Measurements from ENCODE around the gene CDC5L.

Gene CDC5L

DNA sequence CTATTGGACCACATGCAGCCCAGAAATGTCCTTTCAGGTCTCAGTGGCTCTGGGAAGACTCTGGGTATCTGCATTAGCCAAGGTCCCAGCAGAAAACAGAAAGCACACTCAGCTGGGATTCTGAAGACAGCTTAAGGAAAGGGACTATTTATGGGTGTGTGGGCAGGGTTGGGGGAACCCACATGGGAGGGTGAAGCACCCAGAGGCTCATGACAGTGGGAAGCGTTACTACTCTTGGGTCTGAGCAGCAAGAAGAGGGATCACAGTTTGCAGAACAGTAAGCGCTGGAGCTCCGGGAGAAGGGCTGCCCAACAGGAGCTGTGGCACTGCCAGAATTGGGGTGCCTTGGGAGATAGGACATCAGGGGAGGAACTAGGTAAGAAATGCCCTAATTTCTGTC lies 12.4 kb upstream of the CDC5L start:
- no peak for DNase-seq

DNA sequence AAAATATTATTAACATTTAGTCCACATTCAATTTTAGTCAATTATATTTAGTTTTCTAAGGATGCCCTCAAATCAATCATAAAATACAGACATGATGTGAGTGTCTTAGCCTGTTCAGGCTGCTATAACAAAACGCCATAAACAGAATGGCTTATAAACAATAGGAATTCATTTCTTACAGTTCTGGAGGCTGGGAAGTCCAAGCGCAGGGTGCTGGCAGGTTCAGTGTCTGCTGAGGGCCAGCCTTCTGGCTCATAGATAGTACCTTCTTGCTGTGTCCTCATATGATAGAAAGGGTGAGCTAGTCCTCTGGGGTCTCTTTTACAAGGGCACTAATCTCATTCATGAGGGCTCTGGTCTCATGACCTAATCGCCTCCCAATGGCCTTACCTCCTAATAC lies 10.0 kb upstream of the CDC5L start:
- DNase-seq = no peak

DNA sequence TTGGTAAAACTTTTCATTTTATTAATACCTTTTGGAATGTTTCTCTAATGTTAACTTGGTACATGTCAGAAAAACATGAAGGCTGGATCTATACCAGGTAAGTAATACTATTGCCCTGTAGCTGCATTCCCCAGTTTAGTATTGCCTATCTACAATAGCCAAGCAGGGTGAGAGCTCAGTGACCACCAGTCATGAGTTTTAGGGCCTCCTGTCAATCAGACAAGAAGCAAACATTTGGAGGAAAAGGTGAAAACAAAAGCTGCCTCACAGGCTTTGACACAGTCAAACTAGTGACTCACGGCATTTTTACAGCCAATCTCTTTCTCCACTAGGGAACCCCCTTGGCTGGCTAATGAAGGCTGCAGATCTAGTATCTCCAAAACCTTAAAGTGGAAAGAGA lies 9.5 kb upstream of the CDC5L start:
- no peak for DNase-seq

DNA sequence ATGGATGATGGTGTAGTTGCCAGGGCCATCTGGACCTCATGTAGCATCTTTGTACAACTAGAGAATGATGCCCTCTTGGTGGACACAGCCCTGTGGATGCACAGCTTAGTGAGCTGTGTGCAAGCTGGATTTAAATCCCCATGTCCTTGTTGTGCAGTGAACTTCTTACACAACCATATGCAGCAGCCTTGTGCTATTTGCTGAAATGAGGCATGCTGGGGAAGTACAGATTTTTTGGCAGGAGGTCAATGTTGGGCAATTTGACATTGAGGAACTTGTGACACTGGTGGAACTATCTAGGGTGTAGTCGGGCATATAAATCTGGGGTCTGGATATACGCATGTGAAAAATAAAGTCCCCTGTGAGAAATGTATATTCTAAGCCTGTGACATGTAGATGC lies 5.8 kb upstream of the CDC5L start:
- DNase-seq = peak; percentile 98 to 99

DNA sequence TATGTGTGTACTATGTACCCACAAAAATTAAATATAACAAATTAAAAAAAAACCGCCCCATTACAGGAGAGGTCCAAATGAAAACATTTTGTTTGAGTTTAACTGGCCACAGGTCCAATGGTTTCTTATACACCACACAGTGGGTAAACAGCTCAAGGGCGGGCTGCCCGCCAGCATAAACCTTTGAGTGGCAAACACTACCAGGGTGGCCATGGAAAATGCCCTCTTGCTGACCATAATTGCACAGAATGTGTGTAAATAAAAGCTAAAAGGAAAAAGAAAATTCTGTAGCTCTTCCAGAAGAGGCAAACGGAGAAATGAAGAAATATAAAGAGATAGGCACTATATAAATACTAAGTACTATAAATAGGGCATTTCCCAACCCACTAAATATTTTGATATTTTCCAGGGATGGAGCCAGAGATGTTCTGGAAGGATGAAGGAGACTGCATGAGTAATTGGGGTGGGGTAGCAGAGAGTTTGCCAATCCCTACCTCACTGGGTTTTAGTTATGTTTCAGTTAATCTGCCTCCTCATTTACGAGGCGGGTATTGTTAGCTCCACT lies 1.1 kb upstream of the CDC5L start:
- no peak for DNase-seq

DNA sequence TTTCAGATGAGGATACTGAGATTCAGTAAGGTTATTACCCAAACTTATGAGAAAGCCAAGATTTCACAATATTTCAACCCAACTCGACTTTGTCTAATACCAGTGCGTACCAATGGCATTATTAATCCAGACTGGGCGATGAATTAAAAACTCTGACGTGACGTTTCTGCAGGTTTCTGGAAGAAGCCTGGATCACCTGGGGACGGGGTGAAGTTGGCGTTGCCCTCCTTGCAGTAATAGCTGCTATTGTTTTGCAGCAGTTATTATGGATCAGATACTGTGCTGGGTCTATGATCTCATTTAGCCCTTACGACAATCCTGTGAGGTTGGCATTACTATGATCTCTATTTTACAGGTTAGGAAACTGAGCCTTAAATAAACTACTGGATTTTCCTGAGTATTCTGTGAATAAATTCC lies 569 bp upstream of the CDC5L start:
- no peak for DNase-seq

DNA sequence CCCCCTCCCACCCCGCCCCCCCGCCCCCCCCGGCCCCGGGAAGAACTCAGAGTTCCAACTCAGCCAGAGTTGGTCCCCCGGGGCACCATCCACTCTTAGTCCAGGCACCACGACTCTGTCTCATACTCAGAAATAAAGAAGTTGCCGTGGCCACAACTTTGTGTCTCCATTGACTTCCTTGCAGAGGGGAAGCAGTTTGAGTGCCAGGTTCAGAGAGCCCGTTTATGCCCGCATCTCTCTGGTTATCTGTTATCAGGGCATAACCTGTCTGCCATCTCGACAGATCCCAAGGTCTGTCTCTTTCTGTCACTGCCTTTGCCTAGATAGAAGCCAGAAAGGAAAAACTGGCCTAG lies 605 bp downstream of the CDC5L start:
- peak; percentile 51 to 52 for DNase-seq

DNA sequence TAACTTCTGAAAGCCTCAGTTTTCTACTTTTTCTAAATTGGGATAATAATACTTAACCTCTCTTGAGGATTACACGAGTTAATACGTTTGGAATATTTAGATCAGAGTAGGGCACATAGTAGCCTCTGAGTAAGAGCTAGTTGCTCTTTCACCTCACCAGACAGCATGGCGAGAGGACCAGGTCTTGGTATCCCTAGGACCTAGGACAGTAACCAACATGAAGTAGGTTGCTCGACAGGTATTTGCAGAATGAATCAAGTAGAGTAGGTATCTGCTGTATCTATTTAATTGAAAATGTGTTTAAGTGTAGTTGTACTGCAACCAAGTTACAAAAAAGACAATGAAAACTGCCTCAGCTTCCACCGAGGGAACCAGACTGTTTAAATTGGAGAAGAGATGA lies 1.4 kb downstream of the CDC5L start:
- DNase-seq = no peak

DNA sequence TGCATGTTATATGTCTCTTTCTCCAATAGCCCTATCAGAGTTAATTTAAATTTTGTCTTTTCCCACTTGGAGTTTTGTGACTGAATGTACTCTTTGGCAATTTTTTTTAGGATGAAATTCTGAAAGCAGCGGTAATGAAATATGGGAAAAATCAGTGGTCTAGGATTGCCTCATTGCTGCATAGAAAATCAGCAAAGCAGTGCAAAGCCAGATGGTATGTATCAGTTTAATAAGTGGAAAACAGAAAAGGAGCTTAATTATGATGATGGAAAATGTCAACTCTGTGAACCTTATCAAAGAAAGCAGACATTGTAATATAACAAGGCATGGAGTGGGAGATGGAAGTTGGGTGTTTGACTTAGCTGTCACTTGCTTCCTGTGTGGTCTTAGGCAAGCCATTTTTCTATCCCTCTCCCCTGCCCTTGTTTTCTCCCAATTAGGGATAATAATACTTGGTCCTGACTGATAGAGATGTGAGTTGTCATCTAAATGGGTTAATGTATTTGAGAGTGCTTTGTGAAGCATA lies 2.7 kb downstream of the CDC5L start:
- no peak for DNase-seq

DNA sequence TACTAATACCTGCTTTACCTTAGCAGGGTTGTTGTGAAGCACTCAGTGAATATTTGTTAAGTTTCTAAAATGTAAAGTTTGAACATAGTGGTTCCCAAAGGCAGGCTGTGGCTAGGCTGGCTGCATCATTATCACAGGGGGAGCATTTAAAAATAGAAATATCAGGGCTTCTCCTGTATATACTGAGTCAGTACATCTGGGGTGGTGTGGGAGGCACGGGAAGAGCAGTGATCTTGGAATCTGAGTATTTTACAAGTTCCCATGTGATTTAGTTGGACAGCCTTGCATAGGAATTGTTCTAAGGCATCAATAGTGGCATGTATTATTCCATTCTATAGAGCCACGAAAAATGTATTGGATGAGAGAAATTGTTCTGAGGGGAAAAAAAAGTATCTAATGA lies 8.0 kb downstream of the CDC5L start:
- DNase-seq = no peak

DNA sequence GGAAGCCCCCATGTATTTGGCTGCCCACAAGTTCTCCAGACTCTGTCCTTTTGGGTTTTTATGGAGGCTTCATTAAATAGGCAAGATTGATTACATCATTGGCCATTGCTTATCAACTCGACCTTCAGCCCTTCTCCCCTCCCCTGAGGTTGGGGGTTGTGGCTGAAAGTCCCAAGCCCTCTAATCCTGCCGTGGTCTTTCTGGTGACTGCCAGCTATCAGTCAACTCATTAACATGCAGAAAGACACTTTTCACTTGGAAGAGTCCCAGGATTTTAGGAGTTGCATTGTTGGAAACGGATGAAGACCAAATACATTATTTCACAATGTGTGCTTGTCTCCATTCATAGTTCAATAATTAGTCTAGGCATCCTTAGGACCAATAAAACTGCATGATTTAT lies 9.5 kb downstream of the CDC5L start:
- no peak for DNase-seq

DNA sequence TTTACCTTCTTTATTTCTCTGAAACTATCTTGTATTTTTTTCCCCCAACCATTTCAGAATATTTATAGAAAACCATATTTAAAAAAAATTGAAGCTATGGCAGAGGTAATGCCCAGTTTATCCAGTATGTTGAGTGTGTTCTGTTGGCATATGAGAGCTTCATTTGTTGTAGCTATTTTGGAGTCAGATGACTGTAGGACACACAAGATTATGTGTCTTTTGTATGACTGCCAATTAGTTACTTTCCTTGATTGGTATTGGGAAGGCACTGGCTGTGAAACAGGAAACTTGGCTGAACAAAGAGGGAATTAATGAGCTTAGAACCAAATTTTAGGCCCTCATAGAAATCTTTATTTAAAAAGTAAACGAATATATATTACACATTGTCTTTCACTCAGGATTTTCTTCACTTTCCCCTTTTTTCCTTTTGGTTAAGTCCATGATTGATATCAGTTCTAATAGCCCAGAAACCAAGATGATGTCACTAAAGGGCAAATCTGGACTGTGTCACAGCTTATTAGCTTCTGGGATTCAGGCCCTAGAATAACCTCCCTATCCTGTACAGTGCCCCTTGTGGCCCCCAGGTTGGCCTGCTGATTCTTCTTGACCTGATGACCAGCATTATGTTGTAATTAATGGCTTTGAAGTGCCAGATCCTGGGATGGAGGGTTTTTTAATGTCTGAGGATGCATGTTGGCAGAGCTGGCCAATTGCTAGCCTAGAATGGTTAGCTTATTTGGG lies 10.1 kb downstream of the CDC5L start:
- DNase-seq = no peak

DNA sequence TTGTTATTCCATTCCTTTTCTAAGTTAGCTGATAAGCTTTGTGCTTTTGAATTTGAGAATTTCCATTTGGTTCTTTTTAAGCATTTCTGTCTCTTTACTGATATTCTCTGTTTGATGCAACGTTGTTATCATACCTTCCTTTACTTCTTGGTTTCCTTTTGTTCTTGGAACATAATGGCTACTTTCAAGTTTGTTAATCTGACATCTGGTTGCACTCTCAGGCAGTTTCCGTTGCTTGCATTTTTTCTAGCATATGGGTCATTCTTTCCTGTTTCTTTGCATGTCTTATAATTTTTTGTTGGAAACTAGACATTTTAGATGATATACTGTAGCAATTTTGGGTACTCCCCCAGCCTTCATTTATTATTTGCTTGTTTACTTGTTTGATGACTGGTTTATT lies 12.5 kb downstream of the CDC5L start:
- no peak for DNase-seq

DNA sequence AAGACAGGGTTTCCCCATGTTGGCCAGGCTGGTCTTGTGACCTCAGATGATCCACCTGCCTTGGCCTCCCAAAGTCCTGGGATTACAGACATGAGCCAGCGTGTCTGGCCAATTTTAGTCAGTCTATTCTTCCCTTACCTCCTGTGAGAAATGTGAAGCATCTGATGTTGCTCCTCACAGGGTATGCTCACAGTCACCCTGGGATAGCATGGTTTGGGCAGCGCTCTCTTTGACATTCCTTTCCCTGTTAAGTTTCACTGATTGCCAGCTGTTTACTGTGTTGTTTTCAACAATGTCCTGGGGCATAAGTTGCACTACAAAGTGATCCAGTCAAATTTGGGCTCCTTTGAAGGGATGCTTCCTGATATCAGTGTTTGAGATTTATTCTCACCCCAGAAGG lies 13.1 kb downstream of the CDC5L start:
- no peak for DNase-seq

DNA sequence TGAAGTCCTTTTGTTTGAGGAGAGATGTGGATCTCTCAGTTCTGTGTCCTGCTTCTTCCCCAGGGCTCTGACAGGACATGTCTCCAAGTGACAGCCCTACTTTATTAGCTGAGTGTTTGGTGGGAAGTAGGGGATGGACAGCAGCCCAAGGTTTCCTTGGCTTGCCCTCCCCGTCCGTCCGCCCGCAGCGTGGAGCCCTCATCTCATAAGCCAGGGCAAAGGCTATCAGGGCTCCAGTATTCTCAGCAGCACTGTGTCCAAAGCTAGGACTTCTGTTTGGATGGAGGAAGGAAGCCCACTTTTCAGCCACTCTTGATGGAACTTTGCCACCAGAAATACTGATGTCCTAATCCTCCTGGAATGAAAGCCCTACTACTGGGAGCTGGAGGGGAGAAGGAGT lies 13.6 kb downstream of the CDC5L start:
- DNase-seq = no peak

DNA sequence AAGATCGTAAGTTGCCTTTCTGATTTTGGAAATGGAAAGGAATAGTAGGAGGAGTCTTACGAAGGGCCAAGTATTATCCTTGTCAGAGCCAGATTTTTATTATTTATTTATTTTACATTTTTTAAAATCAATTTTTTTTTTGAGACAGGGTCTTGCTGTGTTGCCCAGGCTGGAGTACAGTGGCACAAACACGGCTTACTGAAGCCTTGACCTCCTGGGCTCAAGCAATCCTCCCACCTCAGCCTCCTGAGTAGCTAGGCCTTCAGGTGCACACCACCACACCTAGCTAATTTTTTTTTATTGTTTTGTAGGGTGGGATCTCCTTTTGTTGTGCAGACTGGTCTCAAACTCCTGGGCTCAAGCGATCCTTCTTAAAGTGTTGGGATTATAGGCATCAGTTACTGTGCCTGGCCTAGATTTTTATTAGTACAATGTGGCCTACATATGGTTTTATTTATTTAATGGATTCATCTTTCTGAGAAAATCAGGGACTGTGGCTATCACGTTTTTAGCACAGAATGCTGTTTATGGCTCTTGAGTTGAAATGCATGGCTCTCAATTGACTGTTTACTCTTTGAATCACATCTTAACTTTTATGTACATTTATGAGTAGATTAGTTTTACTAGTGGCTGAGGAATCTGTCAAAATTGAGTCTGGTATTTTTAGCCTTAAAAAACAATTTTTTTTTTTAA lies 16.7 kb downstream of the CDC5L start:
- DNase-seq = no peak

DNA sequence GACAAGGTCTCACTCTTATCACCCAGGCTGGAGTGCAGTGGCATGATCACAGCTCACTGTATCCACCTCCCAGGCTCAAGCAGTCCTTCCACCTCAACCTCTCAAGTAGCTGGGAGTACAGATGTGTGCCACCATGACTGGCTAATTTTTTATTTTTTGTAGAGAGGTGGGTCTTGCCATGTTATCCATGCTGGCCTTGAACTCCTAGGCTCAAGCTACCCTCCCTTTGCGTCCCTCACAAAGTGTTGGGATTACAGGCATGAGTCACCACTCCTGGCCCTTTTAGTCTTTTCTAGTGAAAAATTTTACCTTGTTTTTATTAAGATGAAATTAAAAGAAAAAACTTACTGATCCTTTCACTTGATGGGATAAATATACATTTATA lies 17.2 kb downstream of the CDC5L start:
- no peak for DNase-seq

DNA sequence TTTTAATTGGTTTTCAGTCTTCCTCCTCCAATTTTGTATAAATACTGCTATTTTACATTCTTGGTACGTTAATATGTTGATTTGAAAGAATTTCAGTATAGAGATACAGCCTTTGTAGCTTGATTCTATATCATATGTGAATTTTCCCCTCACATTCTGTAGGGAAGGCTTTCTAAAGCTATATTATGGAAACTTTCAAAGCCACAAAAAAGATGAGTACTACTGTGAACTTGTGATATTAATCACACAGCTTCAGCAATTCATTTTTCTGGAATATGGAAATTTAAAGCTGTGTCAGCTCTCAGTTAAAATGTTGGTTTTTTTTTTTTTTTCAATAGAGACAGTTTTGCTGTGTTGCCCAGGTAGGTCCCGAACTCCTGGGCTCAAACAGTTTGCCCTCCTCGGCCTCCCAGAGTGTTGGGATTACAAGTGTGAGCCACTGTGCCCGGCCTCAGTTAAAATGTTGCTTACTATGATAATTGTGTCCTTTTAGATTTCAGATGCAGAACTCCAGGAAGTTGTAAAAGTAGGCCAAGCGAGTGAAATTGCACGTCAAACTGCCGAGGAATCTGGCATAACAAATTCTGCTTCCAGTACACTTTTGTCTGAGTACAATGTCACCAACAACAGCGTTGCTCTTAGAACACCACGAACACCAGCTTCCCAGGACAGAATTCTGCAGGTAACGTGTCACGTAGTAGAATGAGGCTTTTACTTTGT lies 20.6 kb downstream of the CDC5L start:
- DNase-seq = no peak

DNA sequence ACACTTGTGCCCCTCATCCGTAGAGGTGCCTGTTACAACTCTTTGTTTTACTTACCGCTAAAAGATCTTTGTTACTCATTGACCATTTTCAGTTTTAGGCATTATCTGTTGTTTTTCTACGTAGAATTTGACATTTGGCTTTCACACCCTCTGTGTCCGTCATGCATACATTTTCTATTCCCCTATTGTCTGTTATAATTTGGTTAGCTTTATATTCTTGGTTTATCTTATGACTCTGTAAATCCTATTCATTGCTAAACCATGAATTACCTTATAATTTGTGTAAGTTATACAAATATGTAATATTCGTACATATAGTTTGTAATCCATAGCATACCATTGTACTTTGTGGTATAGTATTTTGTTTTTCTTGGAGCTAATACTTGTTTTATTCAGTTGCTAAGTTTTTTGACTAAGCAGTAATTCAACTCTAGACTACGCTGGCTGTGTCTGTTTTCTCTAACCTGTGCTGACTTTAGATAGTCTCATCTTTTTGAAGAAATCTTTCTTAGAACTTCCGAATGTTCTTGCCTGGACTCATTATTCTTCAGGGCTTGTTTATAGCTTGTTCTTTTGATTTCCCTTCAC lies 21.8 kb downstream of the CDC5L start:
- no peak for DNase-seq

DNA sequence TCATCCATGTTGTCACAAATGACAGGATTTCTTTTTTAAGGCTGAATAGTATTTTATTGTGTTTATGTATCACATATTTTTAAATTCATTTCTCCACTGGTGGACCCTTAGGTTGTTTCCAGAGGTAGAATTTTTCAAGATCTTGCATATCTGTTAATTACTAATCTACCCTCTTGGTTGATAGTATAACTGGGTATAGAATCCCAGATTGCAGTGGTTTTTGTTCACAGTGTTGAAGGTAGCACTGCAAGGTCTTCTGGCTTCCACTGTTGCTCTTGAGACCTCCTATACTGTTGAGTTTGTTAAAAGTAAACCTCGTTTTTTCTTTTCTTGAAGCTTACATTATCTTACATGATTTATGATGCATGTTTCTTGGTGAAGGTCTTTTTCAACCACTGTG lies 22.9 kb downstream of the CDC5L start:
- no peak for DNase-seq

DNA sequence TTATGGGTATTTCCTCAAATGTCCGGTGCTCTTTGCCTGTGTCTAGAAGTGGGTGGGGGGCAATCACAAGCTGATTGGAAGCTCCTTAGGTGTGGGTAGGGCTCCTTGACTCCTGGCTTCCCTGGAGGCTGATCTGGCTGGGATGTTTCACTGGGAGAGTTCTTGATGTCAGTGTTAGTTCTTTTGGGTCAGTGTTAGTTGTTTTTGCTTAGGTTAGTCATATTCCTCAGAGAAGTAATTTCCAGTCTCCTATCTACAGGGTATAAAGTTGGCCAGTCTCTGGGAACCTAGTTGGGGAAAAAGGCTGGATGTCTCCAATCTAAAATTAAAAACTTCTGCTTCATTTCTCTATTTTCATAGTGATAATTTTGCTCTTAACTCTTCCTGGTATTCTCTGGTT lies 23.6 kb downstream of the CDC5L start:
- DNase-seq = no peak

DNA sequence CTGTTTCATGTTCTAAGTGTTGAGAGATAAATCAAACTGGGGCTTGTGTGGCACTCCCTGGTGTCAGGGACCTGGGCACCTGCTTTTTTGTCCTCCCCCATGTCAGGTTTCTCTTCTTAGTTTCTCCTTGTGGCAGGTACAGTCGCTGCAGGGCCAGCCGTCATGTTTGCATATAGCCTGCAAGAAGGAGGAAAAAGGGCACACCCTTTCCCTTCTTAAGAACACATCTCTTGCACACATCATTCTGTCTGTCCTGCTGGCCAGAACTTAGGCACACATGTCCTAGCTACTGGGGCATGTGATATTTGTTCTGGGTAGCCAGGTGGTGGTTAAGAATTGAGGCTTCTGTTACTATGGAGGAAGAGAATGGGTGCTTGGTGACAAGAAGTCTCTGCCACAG lies 27.9 kb downstream of the CDC5L start:
- no peak for DNase-seq

DNA sequence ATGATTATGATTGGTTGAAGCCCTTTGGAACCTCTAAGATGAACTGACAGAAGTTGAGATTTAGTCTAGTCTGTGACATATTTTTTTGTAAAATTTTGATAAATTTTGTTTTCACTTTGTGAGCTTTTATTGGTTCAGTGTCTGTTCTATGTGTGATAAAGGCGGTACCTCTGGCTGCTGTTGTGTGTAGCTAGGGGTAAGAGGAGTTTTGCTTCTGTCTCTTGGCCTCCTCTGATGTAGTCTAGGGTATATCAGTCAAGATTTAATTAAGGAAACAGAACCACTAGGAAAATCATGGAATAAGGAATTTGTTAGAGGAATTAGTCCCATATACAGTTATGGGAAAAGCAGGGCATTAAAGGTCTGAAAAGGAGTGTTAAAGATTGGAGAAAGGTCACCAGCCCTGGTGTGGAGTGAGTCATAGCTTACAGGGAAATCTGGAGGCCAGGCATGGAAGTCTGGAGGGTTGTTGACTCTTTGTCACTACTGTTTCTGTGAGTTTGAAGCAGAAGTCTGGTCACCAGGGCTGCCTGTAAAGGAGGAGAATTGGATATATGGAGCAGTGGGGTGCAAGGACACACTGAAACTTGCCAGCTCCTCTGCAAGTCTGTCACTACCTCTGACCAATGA lies 28.5 kb downstream of the CDC5L start:
- DNase-seq = no peak
